Non-pigmented ciliary epithelial cell (primary cell): ENCODE data around the gene DTNA.
"Not testable (repeated sequence)": the region's sequence is repeated elsewhere in the genome, so short reads cannot be mapped to it uniquely, and the experiment has no call there.

Source experiments
- DNase-seq: peaks from one replicate; pipeline ENCODE4 v3.0.0-alpha.2; 2010; ENCODE audit warnings: low read depth

The DTNA gene

GRCh38 chr18:34725737-34726136, 15.6 kb downstream of the DTNA start:
- not testable (repeated sequence) for DNase-seq

GRCh38 chr18:34726286-34727004, 16.3 kb downstream of the DTNA start:
- no peak for DNase-seq

- no peak for DNase-seq
Measured at GRCh38 chr18:34729264-34729663, 19.2 kb downstream of the DTNA start.

- DNase-seq, result no peak
Measured at GRCh38 chr18:34729740-34730355, 19.8 kb downstream of the DTNA start.

GRCh38 chr18:34730774-34731173, 20.7 kb downstream of the DTNA start:
- no peak for DNase-seq

GRCh38 chr18:34734056-34734455, 24.0 kb downstream of the DTNA start:
- no peak for DNase-seq

- DNase-seq, result not testable (repeated sequence)
Measured at GRCh38 chr18:34734526-34734925, 24.4 kb downstream of the DTNA start.

GRCh38 chr18:34738175-34738894, 28.2 kb downstream of the DTNA start:
- DNase-seq, result peak; percentile 11

- DNase-seq, result no peak
Measured at GRCh38 chr18:34740101-34740500, 30.0 kb downstream of the DTNA start.

- no peak for DNase-seq
Measured at GRCh38 chr18:34740724-34741123, 30.6 kb downstream of the DTNA start.

GRCh38 chr18:34741401-34741800, 31.3 kb downstream of the DTNA start:
- DNase-seq, result no peak

GRCh38 chr18:34742891-34743341, 32.8 kb downstream of the DTNA start:
- no peak for DNase-seq

- no peak for DNase-seq
Measured at GRCh38 chr18:34744569-34744968, 34.5 kb downstream of the DTNA start.

- DNase-seq, result no peak
Measured at GRCh38 chr18:34746614-34747013, 36.5 kb downstream of the DTNA start.

- DNase-seq, result no peak
Measured at GRCh38 chr18:34749721-34750120, 39.6 kb downstream of the DTNA start.

GRCh38 chr18:34752056-34752455, 42.0 kb downstream of the DTNA start:
- no peak for DNase-seq

GRCh38 chr18:34754300-34754699, 44.2 kb downstream of the DTNA start:
- no peak for DNase-seq

- no peak for DNase-seq
Measured at GRCh38 chr18:34757666-34758065, 47.6 kb downstream of the DTNA start.

- no peak for DNase-seq
Measured at GRCh38 chr18:34758378-34758948, 48.4 kb downstream of the DTNA start.

GRCh38 chr18:34760444-34760843, 50.3 kb downstream of the DTNA start:
- no peak for DNase-seq

- DNase-seq, result no peak
Measured at GRCh38 chr18:34764451-34764850, 54.4 kb downstream of the DTNA start.

GRCh38 chr18:34767601-34768027, 57.5 kb downstream of the DTNA start:
- peak; percentile 92 for DNase-seq

- DNase-seq, result no peak
Measured at GRCh38 chr18:34771958-34772357, 61.9 kb downstream of the DTNA start.
